ENCODE results near the gene SMPD2.

SMPD2 gene

GRCh38 chr6:109429496-109429895, 11.0 kb upstream of the SMPD2 start:
- Histone ChIP-seq H3K4me3 (ENCODE audit: low read length) (no peak overlapping the region), H2AFZ (ENCODE audit: low read depth, low read length) (no peak overlapping the region), H3K27me3 (ENCODE audit: insufficient read depth, low read length) (no peaks in the 10 kb centered on the region), H3K4me1 (ENCODE audit: insufficient read depth, low read length) (no peaks in the 10 kb centered on the region), H3K36me3 (ENCODE audit: insufficient read depth, low read length) (no peaks in the 10 kb centered on the region), H3K9me3 (ENCODE audit: low read length) (no peaks in the 10 kb centered on the region)

- Histone ChIP-seq H3K4me1 (ENCODE audit: insufficient read depth, low read length) (no peaks in the 10 kb centered on the region), H3K27me3 (ENCODE audit: insufficient read depth, low read length) (no peaks in the 10 kb centered on the region), H2AFZ (ENCODE audit: low read depth, low read length) (no peak overlapping the region), H3K36me3 (ENCODE audit: insufficient read depth, low read length) (no peaks in the 10 kb centered on the region), H3K4me3 (ENCODE audit: low read length) (no peak overlapping the region), H3K9me3 (ENCODE audit: low read length) (peaks cover 2% of the 10 kb centered on the region)
These were observed 6.1 kb upstream of the SMPD2 start for GRCh38 chr6:109434456-109434855.

- H3K27me3 ChIP-seq (ENCODE audit: insufficient read depth, low read length) = no peaks in the 10 kb centered on the region
- H3K36me3 ChIP-seq (ENCODE audit: insufficient read depth, low read length) = no peaks in the 10 kb centered on the region
- peaks cover 2% of the 10 kb centered on the region for H3K9me3 ChIP-seq (ENCODE audit: low read length)
- H3K4me1 ChIP-seq (ENCODE audit: insufficient read depth, low read length) = no peaks in the 10 kb centered on the region
- H2AFZ ChIP-seq (ENCODE audit: low read depth, low read length) = no peak overlapping the region
- H3K4me3 ChIP-seq (ENCODE audit: low read length) = no peak overlapping the region
These were observed 4.5 kb upstream of the SMPD2 start for GRCh38 chr6:109436041-109436440.

GRCh38 chr6:109441069-109441816, 719 bp downstream of the SMPD2 start:
- H3K4me3 ChIP-seq (ENCODE audit: low read length) = peak overlapping the region; percentile 96
- no peaks in the 10 kb centered on the region for H3K9me3 ChIP-seq (ENCODE audit: low read length)
- peak overlapping the region; percentile 97 for H2AFZ ChIP-seq (ENCODE audit: low read depth, low read length)
- H3K27me3 ChIP-seq (ENCODE audit: insufficient read depth, low read length) = no peaks in the 10 kb centered on the region
- peaks cover 10% of the 10 kb centered on the region for H3K4me1 ChIP-seq (ENCODE audit: insufficient read depth, low read length)
- H3K36me3 ChIP-seq (ENCODE audit: insufficient read depth, low read length) = peaks cover 24% of the 10 kb centered on the region

- H3K27me3 ChIP-seq (ENCODE audit: insufficient read depth, low read length) = no peaks in the 10 kb centered on the region
- peaks cover 10% of the 10 kb centered on the region for H3K4me1 ChIP-seq (ENCODE audit: insufficient read depth, low read length)
- H2AFZ ChIP-seq (ENCODE audit: low read depth, low read length) = no peak overlapping the region
- no peaks in the 10 kb centered on the region for H3K9me3 ChIP-seq (ENCODE audit: low read length)
- H3K36me3 ChIP-seq (ENCODE audit: insufficient read depth, low read length) = peaks cover 31% of the 10 kb centered on the region
- H3K4me3 ChIP-seq (ENCODE audit: low read length) = no peak overlapping the region
These were observed 1.9 kb downstream of the SMPD2 start for GRCh38 chr6:109442393-109442924.

GRCh38 chr6:109443425-109443950, 3.0 kb downstream of the SMPD2 start:
- no peaks in the 10 kb centered on the region for H3K9me3 ChIP-seq (ENCODE audit: low read length)
- H3K36me3 ChIP-seq (ENCODE audit: insufficient read depth, low read length) = peaks cover 31% of the 10 kb centered on the region
- no peak overlapping the region for H2AFZ ChIP-seq (ENCODE audit: low read depth, low read length)
- no peaks in the 10 kb centered on the region for H3K27me3 ChIP-seq (ENCODE audit: insufficient read depth, low read length)
- H3K4me1 ChIP-seq (ENCODE audit: insufficient read depth, low read length) = peaks cover 10% of the 10 kb centered on the region
- H3K4me3 ChIP-seq (ENCODE audit: low read length) = no peak overlapping the region

- Histone ChIP-seq H3K36me3 (ENCODE audit: insufficient read depth, low read length) (peaks cover 31% of the 10 kb centered on the region), H3K4me3 (ENCODE audit: low read length) (no peak overlapping the region)
These were observed 4.9 kb downstream of the SMPD2 start for GRCh38 chr6:109445382-109445781.

GRCh38 chr6:109446072-109446471, 5.5 kb downstream of the SMPD2 start:
- H2AFZ ChIP-seq (ENCODE audit: low read depth, low read length) = no peak overlapping the region
- H3K4me3 ChIP-seq (ENCODE audit: low read length) = no peak overlapping the region
- H3K36me3 ChIP-seq (ENCODE audit: insufficient read depth, low read length) = peaks cover 34% of the 10 kb centered on the region
- no peaks in the 10 kb centered on the region for H3K27me3 ChIP-seq (ENCODE audit: insufficient read depth, low read length)
- H3K9me3 ChIP-seq (ENCODE audit: low read length) = no peaks in the 10 kb centered on the region
- peaks cover 10% of the 10 kb centered on the region for H3K4me1 ChIP-seq (ENCODE audit: insufficient read depth, low read length)

More at GRCh38 chr6:109445382-109445781, 4.9 kb downstream of the SMPD2 start:
- Histone ChIP-seq H3K4me1 (ENCODE audit: insufficient read depth, low read length) (peaks cover 10% of the 10 kb centered on the region), H2AFZ (ENCODE audit: low read depth, low read length) (no peak overlapping the region), H3K27me3 (ENCODE audit: insufficient read depth, low read length) (no peaks in the 10 kb centered on the region), H3K9me3 (ENCODE audit: low read length) (no peaks in the 10 kb centered on the region)

- Histone ChIP-seq H2AFZ (ENCODE audit: low read depth, low read length) (no peak overlapping the region), H3K4me3 (ENCODE audit: low read length) (no peak overlapping the region), H3K36me3 (ENCODE audit: insufficient read depth, low read length) (peaks cover 34% of the 10 kb centered on the region), H3K9me3 (ENCODE audit: low read length) (no peaks in the 10 kb centered on the region), H3K4me1 (ENCODE audit: insufficient read depth, low read length) (peaks cover 6% of the 10 kb centered on the region), H3K27me3 (ENCODE audit: insufficient read depth, low read length) (no peaks in the 10 kb centered on the region)
These were observed 6.0 kb downstream of the SMPD2 start for GRCh38 chr6:109446541-109446940.

GRCh38 chr6:109447087-109447486, 6.6 kb downstream of the SMPD2 start:
- Histone ChIP-seq H3K36me3 (ENCODE audit: insufficient read depth, low read length) (peaks cover 39% of the 10 kb centered on the region), H2AFZ (ENCODE audit: low read depth, low read length) (no peak overlapping the region), H3K4me1 (ENCODE audit: insufficient read depth, low read length) (peaks cover under 1% of the 10 kb centered on the region), H3K27me3 (ENCODE audit: insufficient read depth, low read length) (no peaks in the 10 kb centered on the region), H3K4me3 (ENCODE audit: low read length) (no peak overlapping the region), H3K9me3 (ENCODE audit: low read length) (no peaks in the 10 kb centered on the region)

- Histone ChIP-seq H3K36me3 (ENCODE audit: insufficient read depth, low read length) (peaks cover 41% of the 10 kb centered on the region), H3K9me3 (ENCODE audit: low read length) (no peaks in the 10 kb centered on the region), H2AFZ (ENCODE audit: low read depth, low read length) (no peak overlapping the region), H3K4me1 (ENCODE audit: insufficient read depth, low read length) (no peaks in the 10 kb centered on the region), H3K27me3 (ENCODE audit: insufficient read depth, low read length) (no peaks in the 10 kb centered on the region), H3K4me3 (ENCODE audit: low read length) (no peak overlapping the region)
These were observed 7.5 kb downstream of the SMPD2 start for GRCh38 chr6:109447878-109448555.

GRCh38 chr6:109448615-109449014, 8.1 kb downstream of the SMPD2 start:
- H3K27me3 ChIP-seq (ENCODE audit: insufficient read depth, low read length) = no peaks in the 10 kb centered on the region
- no peak overlapping the region for H2AFZ ChIP-seq (ENCODE audit: low read depth, low read length)
- no peaks in the 10 kb centered on the region for H3K9me3 ChIP-seq (ENCODE audit: low read length)
- H3K4me1 ChIP-seq (ENCODE audit: insufficient read depth, low read length) = no peaks in the 10 kb centered on the region
- H3K4me3 ChIP-seq (ENCODE audit: low read length) = no peak overlapping the region
- H3K36me3 ChIP-seq (ENCODE audit: insufficient read depth, low read length) = peaks cover 40% of the 10 kb centered on the region

- no peak overlapping the region for H2AFZ ChIP-seq (ENCODE audit: low read depth, low read length)
- no peaks in the 10 kb centered on the region for H3K27me3 ChIP-seq (ENCODE audit: insufficient read depth, low read length)
- H3K36me3 ChIP-seq (ENCODE audit: insufficient read depth, low read length) = peaks cover 37% of the 10 kb centered on the region
- no peaks in the 10 kb centered on the region for H3K4me1 ChIP-seq (ENCODE audit: insufficient read depth, low read length)
- H3K9me3 ChIP-seq (ENCODE audit: low read length) = no peaks in the 10 kb centered on the region
- no peak overlapping the region for H3K4me3 ChIP-seq (ENCODE audit: low read length)
These were observed 8.7 kb downstream of the SMPD2 start for GRCh38 chr6:109449064-109449794.
